Keratinocyte (primary cell): ENCODE results near the gene WNK2. TPM values are rescaled to one million over a fixed set of nuclear protein-coding genes. Genes with fewer than 3 reads are reported as not detected.

Experiments used
- DNase-seq: peaks from one replicate; pipeline ENCODE4 v3.0.0-alpha.2; 2011; ENCODE audit warnings: low read depth, missing footprints, low spot score
- FAIRE-seq: peaks from 2 replicates; lab custom pipeline; 2011; peaks lifted over from hg19 to GRCh38; lab: Jason Lieb, UNC
- H2AFZ ChIP-seq: 2 replicates; pipeline ENCODE4 v1.6.0; 2012; ENCODE audit warnings: low read length, control low read depth, inconsistent platforms; ENCODE audit not compliant: control insufficient read depth
- H3K27ac ChIP-seq: 2 replicates; pipeline ENCODE4 v1.5.1; 2011; ENCODE audit warnings: low read length; ENCODE audit not compliant: control insufficient read depth, insufficient read depth
- H3K27me3 ChIP-seq: 3 replicates; pipeline ENCODE4 v1.6.0; 2011; ENCODE audit warnings: low read length; ENCODE audit not compliant: control insufficient read depth, insufficient read depth; ENCODE audit errors: extremely low read depth
- H3K36me3 ChIP-seq, 2 experiments: 2 replicates in 1 of 2; 3 replicates in 1 of 2; pipeline ENCODE4 v1.5.1; 2011; ENCODE audit warnings: low read length in 2 of 2, mild to moderate bottlenecking in 1 of 2; ENCODE audit not compliant: control insufficient read depth in 2 of 2, insufficient read depth in 2 of 2; ENCODE audit errors: extremely low read depth in 1 of 2
- H3K4me1 ChIP-seq: 3 replicates; pipeline ENCODE4 v1.5.1; 2011; ENCODE audit warnings: low read length; ENCODE audit not compliant: control insufficient read depth, insufficient read depth; ENCODE audit errors: extremely low read depth
- H3K4me2 ChIP-seq: 3 replicates; pipeline ENCODE4 v1.6.0; 2011; ENCODE audit warnings: low read depth, low read length; ENCODE audit not compliant: control insufficient read depth, insufficient read depth; ENCODE audit errors: extremely low read depth
- H3K4me3 ChIP-seq, 3 experiments: fragments of 200-600 bp in 1 of 3; sonication (generic) in 1 of 3; 2 replicates in 2 of 3; 3 replicates in 1 of 3; pipeline ENCODE4 v1.5.1; 2011 to 2016; ENCODE audit warnings: low read length in 3 of 3, mild to moderate bottlenecking in 3 of 3, control low read depth in 2 of 3, inconsistent platforms in 1 of 3, low read depth in 1 of 3, mixed read lengths in 1 of 3, mixed run types in 1 of 3, moderate library complexity in 1 of 3; ENCODE audit not compliant: control insufficient read depth in 2 of 3, insufficient read depth in 2 of 3; ENCODE audit errors: extremely low read depth in 1 of 3
- H3K79me2 ChIP-seq: 2 replicates; pipeline ENCODE4 v1.6.0; 2012; ENCODE audit warnings: low read length; ENCODE audit not compliant: control insufficient read depth, insufficient read depth
- H3K9ac ChIP-seq: 3 replicates; pipeline ENCODE4 v1.6.0; 2011; ENCODE audit warnings: low read length; ENCODE audit not compliant: control insufficient read depth, insufficient read depth; ENCODE audit errors: extremely low read depth
- H3K9me1 ChIP-seq: 3 replicates; pipeline ENCODE4 v1.6.0; 2011; ENCODE audit warnings: low read length; ENCODE audit not compliant: control insufficient read depth, insufficient read depth; ENCODE audit errors: extremely low read depth
- H3K9me3 ChIP-seq: 2 replicates; pipeline ENCODE4 v1.5.1; 2012; ENCODE audit warnings: low read depth, low read length; ENCODE audit not compliant: control insufficient read depth
- H4K20me1 ChIP-seq: 3 replicates; pipeline ENCODE4 v1.6.0; 2011; ENCODE audit warnings: low read length; ENCODE audit not compliant: control insufficient read depth, insufficient read depth; ENCODE audit errors: extremely low read depth
- EZH2 ChIP-seq: IDR thresholded peaks from one replicate; pipeline ENCODE4 v1.6.1; 2012; ENCODE audit warnings: inconsistent platforms, mild to moderate bottlenecking, low read length, moderate library complexity
- dilution Hi-C: fragments of 300-500 bp; cut with MboI; formaldehyde crosslinking; loops from one replicate; pipeline ENCODE4 v1.7.0; 2020; ENCODE audit warnings: low sequenced_read_pairs; ENCODE audit not compliant: extremely low pct_ligation_motif_present
- polyA plus RNA-seq, 5 experiments: library from polyadenylated mRNA; depleted of rRNA in 3 of 5; stranded (reverse) in 3 of 5; stranded (forward) in 1 of 5; unstranded in 1 of 5; fragments of >200 nt; gene quantifications; 1 replicate in 1 of 5; 2 replicates in 3 of 5; 3 replicates in 1 of 5; pipeline versions ENCODE4 v1.2.1 to v1.2.3, GENCODE V29; 2011 to 2012; ENCODE audit warnings: missing spikeins in 2 of 5, low read depth in 1 of 5, low replicate concordance in 1 of 5
- TF ChIP-seq, protein P1 (sequence below), 3 experiments: IDR thresholded peaks in 1 of 3; conservative IDR thresholded peaks in 1 of 3; optimal IDR thresholded peaks in 1 of 3; 2 replicates in 2 of 3; 3 replicates in 1 of 3; pipeline versions ENCODE3 to v1.5.1; 2011; ENCODE audit warnings: low read length in 3 of 3, mild to moderate bottlenecking in 3 of 3, moderate library complexity in 2 of 3, control low read depth in 1 of 3, inconsistent platforms in 1 of 3; ENCODE audit not compliant: insufficient read depth in 2 of 3; ENCODE audit errors: extremely low read depth in 1 of 3

Gene WNK2
- polyA plus RNA-seq, 1 donor (not counting 4 experiments of a cell fraction or from before 2014, with no cell fraction given): not detected

- no peak for TF ChIP-seq EZH2
- TF ChIP-seq, protein P1, sequence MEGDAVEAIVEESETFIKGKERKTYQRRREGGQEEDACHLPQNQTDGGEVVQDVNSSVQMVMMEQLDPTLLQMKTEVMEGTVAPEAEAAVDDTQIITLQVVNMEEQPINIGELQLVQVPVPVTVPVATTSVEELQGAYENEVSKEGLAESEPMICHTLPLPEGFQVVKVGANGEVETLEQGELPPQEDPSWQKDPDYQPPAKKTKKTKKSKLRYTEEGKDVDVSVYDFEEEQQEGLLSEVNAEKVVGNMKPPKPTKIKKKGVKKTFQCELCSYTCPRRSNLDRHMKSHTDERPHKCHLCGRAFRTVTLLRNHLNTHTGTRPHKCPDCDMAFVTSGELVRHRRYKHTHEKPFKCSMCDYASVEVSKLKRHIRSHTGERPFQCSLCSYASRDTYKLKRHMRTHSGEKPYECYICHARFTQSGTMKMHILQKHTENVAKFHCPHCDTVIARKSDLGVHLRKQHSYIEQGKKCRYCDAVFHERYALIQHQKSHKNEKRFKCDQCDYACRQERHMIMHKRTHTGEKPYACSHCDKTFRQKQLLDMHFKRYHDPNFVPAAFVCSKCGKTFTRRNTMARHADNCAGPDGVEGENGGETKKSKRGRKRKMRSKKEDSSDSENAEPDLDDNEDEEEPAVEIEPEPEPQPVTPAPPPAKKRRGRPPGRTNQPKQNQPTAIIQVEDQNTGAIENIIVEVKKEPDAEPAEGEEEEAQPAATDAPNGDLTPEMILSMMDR (optimal IDR thresholded peaks at IDR 0.05 in 1 of 3, IDR thresholded peaks at IDR 0.05 in 1 of 3, conservative IDR thresholded peaks at IDR 0.05 in 1 of 3; ENCODE audit: extremely low read depth in 1 of 3, insufficient read depth in 2 of 3, low read length in 3 of 3): no peak
- DNase-seq: no peak
Observed at GRCh38 chr9:93264338-93265125, 80.6 kb downstream of the WNK2 start.

GRCh38 chr9:93265301-93265971 is 81.5 kb downstream of the WNK2 start:
- Histone ChIP-seq H3K36me3 (no peaks in the 10 kb centered on the region), H3K27ac (no peak overlapping the region), H2AFZ (no peak overlapping the region), H3K27me3 (peaks cover 26% of the 10 kb centered on the region), H3K9ac (no peak overlapping the region), H3K4me3 (no peak overlapping the region), H3K4me1 (no peaks in the 10 kb centered on the region), H4K20me1 (no peaks in the 10 kb centered on the region), H3K79me2 (no peaks in the 10 kb centered on the region), H3K9me1 (no peaks in the 10 kb centered on the region), H3K4me2 (no peak overlapping the region), H3K9me3 (no peaks in the 10 kb centered on the region)
- TF ChIP-seq, protein P1 (optimal IDR thresholded peaks at IDR 0.05 in 1 of 3, IDR thresholded peaks at IDR 0.05 in 1 of 3, conservative IDR thresholded peaks at IDR 0.05 in 1 of 3; ENCODE audit: extremely low read depth in 1 of 3, insufficient read depth in 2 of 3, low read length in 3 of 3): no peak
- no peak for TF ChIP-seq EZH2
- FAIRE-seq: no peak
- no peak for DNase-seq
- dilution Hi-C loops: no loop called here

More at GRCh38 chr9:93264338-93265125, 80.6 kb downstream of the WNK2 start:
- Histone ChIP-seq H3K4me1 (no peaks in the 10 kb centered on the region), H3K36me3 (no peaks in the 10 kb centered on the region), H3K4me2 (no peak overlapping the region), H3K9ac (no peak overlapping the region), H2AFZ (no peak overlapping the region), H3K27me3 (peaks cover 19% of the 10 kb centered on the region), H3K79me2 (no peaks in the 10 kb centered on the region), H3K9me3 (no peaks in the 10 kb centered on the region), H3K9me1 (no peaks in the 10 kb centered on the region), H3K4me3 (no peak overlapping the region), H3K27ac (no peak overlapping the region), H4K20me1 (no peaks in the 10 kb centered on the region)
- dilution Hi-C loops: no loop called here
- FAIRE-seq: no peak
